Osteocyte (in vitro differentiated cells): Measurements from ENCODE around the gene SNCA. TPM values are rescaled to one million over a fixed set of nuclear protein-coding genes. Genes with fewer than 3 reads are reported as not detected.
A peak's percentile ranks its signal among the peaks of the same experiment; 100 is the strongest.

Source experiments
- DNase-seq: peaks from one replicate; pipeline ENCODE4 v3.0.0; 2021; ENCODE audit warnings: mixed read lengths; ENCODE audit not compliant: unreplicated experiment; ENCODE audit errors: extremely low spot score
- H3K27ac Mint-ChIP-seq: one replicate; pipeline ENCODE4 v1.8.0; 2021; ENCODE audit warnings: mild to moderate bottlenecking, mixed read lengths; ENCODE audit not compliant: unreplicated experiment
- H3K27me3 Mint-ChIP-seq: one replicate; pipeline ENCODE4 v1.8.0; 2021; ENCODE audit warnings: mixed read lengths; ENCODE audit not compliant: unreplicated experiment
- H3K36me3 Mint-ChIP-seq: one replicate; pipeline ENCODE4 v1.8.0; 2021; ENCODE audit warnings: mixed read lengths; ENCODE audit not compliant: unreplicated experiment
- H3K4me1 Mint-ChIP-seq: one replicate; pipeline ENCODE4 v1.8.0; 2021; ENCODE audit warnings: mixed read lengths; ENCODE audit not compliant: unreplicated experiment
- H3K4me3 Mint-ChIP-seq: one replicate; pipeline ENCODE4 v1.8.0; 2021; ENCODE audit warnings: mild to moderate bottlenecking, moderate library complexity, mixed read lengths; ENCODE audit not compliant: unreplicated experiment
- H3K9me3 Mint-ChIP-seq: one replicate; pipeline ENCODE4 v1.8.0; 2021; ENCODE audit warnings: mixed read lengths; ENCODE audit not compliant: unreplicated experiment
- total RNA-seq: library from RNA; stranded (reverse); gene quantifications from 2 replicates; pipeline ENCODE4 v1.2.1, GENCODE V29; 2021
- TF ChIP-seq, protein P1 (sequence below): fragments of 200-600 bp; sonication (generic); IDR thresholded peaks from 2 replicates; pipeline ENCODE4 v1.5.0; 2021; ENCODE audit warnings: antibody characterized with exemption, mild to moderate bottlenecking, moderate library complexity

Gene SNCA
- total RNA-seq, 1 donor from 2014 or later: 8.8 TPM

DNA sequence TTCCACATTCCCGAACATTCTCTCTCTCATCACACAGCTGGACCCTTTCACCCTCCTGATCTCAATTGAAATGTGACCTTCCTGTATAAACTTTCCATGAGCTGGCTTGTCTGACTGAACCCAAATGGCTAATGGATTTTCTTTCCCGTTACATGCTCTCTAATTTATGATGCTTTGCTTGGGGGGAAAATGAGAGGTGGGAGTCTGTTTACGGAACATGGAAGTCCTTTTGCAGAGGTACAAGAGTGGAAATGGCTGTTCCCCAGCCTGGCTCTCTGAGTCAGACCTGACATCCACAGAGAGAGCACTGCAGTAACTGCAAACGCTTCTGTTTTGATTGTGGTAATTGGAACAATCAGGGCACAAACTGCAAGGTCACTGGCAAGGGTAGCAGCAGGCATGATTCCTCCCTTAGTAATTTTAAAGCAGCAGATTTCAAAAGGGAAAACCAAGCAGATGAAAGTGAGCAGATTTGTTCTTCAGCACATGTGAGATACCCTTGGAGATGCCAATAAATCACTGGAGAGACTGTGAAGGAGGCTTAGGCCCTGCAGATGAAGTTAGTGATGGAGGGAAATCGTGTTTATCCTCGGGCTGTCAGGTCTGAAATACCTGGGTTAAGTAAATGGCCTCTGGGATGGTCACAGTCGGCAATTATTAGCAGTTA lies 83.9 kb downstream of the SNCA start:
- Mint-ChIP-seq H3K27ac (peak overlapping the region; percentile 91), H3K4me3 (peak overlapping the region; percentile 30), H3K27me3 (no peaks in the 10 kb centered on the region), H3K36me3 (no peaks in the 10 kb centered on the region), H3K9me3 (no peaks in the 10 kb centered on the region), H3K4me1 (peaks cover 24% of the 10 kb centered on the region)
- TF ChIP-seq, protein P1, sequence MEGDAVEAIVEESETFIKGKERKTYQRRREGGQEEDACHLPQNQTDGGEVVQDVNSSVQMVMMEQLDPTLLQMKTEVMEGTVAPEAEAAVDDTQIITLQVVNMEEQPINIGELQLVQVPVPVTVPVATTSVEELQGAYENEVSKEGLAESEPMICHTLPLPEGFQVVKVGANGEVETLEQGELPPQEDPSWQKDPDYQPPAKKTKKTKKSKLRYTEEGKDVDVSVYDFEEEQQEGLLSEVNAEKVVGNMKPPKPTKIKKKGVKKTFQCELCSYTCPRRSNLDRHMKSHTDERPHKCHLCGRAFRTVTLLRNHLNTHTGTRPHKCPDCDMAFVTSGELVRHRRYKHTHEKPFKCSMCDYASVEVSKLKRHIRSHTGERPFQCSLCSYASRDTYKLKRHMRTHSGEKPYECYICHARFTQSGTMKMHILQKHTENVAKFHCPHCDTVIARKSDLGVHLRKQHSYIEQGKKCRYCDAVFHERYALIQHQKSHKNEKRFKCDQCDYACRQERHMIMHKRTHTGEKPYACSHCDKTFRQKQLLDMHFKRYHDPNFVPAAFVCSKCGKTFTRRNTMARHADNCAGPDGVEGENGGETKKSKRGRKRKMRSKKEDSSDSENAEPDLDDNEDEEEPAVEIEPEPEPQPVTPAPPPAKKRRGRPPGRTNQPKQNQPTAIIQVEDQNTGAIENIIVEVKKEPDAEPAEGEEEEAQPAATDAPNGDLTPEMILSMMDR: no peak
- DNase-seq: no peak

DNA sequence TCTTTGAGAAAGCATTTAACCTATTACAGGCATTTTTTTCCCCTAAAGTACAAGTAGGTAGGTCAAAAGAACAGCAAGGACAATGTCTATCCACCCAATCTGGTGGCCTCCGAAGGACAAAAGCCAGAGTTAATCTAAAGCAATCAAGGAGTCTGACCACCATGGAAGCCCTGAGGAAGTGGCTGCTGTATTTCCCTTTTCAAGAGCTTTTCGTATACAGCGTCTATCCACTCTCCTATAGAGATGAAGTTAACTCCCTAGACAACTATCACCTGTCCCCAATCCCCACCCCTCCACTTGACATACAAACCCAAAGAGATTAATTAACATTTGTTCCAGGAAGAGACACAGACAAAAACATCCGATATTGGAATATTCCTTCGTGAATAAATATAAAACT lies 85.5 kb downstream of the SNCA start:
- H3K4me3 Mint-ChIP-seq: no peak overlapping the region

GRCh38 chr4:89746377-89746776 lies 90.6 kb downstream of the SNCA start:
- Mint-ChIP-seq H3K4me3 (no peak overlapping the region), H3K36me3 (peaks cover 2% of the 10 kb centered on the region)
- TF ChIP-seq, protein P1: no peak

More for the DNA sequence above, 85.5 kb downstream of the SNCA start:
- Mint-ChIP-seq H3K4me1 (peaks cover 34% of the 10 kb centered on the region), H3K27ac (no peak overlapping the region), H3K36me3 (no peaks in the 10 kb centered on the region), H3K9me3 (no peaks in the 10 kb centered on the region), H3K27me3 (no peaks in the 10 kb centered on the region)
- TF ChIP-seq, protein P1: no peak
- no peak for DNase-seq

GRCh38 chr4:89745708-89746107 lies 91.3 kb downstream of the SNCA start:
- H3K4me1 Mint-ChIP-seq: peaks cover 19% of the 10 kb centered on the region
- no peaks in the 10 kb centered on the region for H3K27me3 Mint-ChIP-seq
- TF ChIP-seq, protein P1: no peak
- peaks cover 2% of the 10 kb centered on the region for H3K36me3 Mint-ChIP-seq
- DNase-seq: no peak
- no peak overlapping the region for H3K27ac Mint-ChIP-seq
- H3K4me3 Mint-ChIP-seq: no peak overlapping the region
- no peaks in the 10 kb centered on the region for H3K9me3 Mint-ChIP-seq

More at GRCh38 chr4:89746377-89746776, 90.6 kb downstream of the SNCA start:
- Mint-ChIP-seq H3K4me1 (peaks cover 19% of the 10 kb centered on the region), H3K27ac (no peak overlapping the region), H3K27me3 (no peaks in the 10 kb centered on the region), H3K9me3 (no peaks in the 10 kb centered on the region)
- no peak for DNase-seq

- Mint-ChIP-seq H3K9me3 (no peaks in the 10 kb centered on the region), H3K27ac (no peak overlapping the region), H3K4me3 (no peak overlapping the region), H3K4me1 (peaks cover 19% of the 10 kb centered on the region), H3K36me3 (peaks cover 2% of the 10 kb centered on the region), H3K27me3 (no peaks in the 10 kb centered on the region)
- TF ChIP-seq, protein P1: no peak
- no peak for DNase-seq
Measured at GRCh38 chr4:89744914-89745313, 92.0 kb downstream of the SNCA start.
